Osteoblast (primary cell): ENCODE results near the gene MIA. TPM values are rescaled to one million over a fixed set of nuclear protein-coding genes. Genes with fewer than 3 reads are reported as not detected.
A peak's percentile ranks its signal among the peaks of the same experiment; 100 is the strongest.
"Not testable (repeated sequence)": the region's sequence is repeated elsewhere in the genome, so short reads cannot be mapped to it uniquely, and the experiment has no call there.

Experiments used
- DNase-seq: peaks from one replicate; pipeline ENCODE4 v3.0.0; 2011; ENCODE audit warnings: low spot score, mixed read lengths; ENCODE audit not compliant: insufficient read length; ENCODE audit errors: missing footprints
- H2AFZ ChIP-seq: 2 replicates; pipeline ENCODE4 v1.6.0; 2011; ENCODE audit warnings: mild to moderate bottlenecking, low read length
- H3K27ac ChIP-seq: 2 replicates; pipeline ENCODE4 v1.5.1; 2011; ENCODE audit warnings: mild to moderate bottlenecking, low read depth, low read length, moderate library complexity
- H3K27me3 ChIP-seq: 2 replicates; pipeline ENCODE4 v1.6.0; 2012; ENCODE audit warnings: mild to moderate bottlenecking, control low read depth, inconsistent platforms, low read length, moderate library complexity; ENCODE audit not compliant: insufficient read depth
- H3K36me3 ChIP-seq: 2 replicates; pipeline ENCODE4 v1.5.1; 2011; ENCODE audit warnings: mild to moderate bottlenecking, low read length, control low read depth, moderate library complexity; ENCODE audit not compliant: insufficient read depth
- H3K4me1 ChIP-seq: 2 replicates; pipeline ENCODE4 v1.5.1; 2011; ENCODE audit warnings: mild to moderate bottlenecking, low read length, control low read depth, moderate library complexity; ENCODE audit not compliant: insufficient read depth
- H3K4me2 ChIP-seq: 2 replicates; pipeline ENCODE4 v1.6.0; 2011; ENCODE audit warnings: mild to moderate bottlenecking, low read length; ENCODE audit not compliant: insufficient read depth
- H3K4me3 ChIP-seq: fragments of 200-600 bp; sonication (generic); 3 replicates; pipeline ENCODE4 v1.5.1; 2012; ENCODE audit warnings: mild to moderate bottlenecking, low read length, inconsistent platforms; ENCODE audit not compliant: insufficient read depth
- H3K79me2 ChIP-seq: 2 replicates; pipeline ENCODE4 v1.6.0; 2012; ENCODE audit warnings: mild to moderate bottlenecking, low read length, control low read depth, inconsistent platforms; ENCODE audit not compliant: insufficient read depth
- H3K9me3 ChIP-seq: 2 replicates; pipeline ENCODE4 v1.5.1; 2011; ENCODE audit warnings: low read depth, low read length, control low read depth
- H4K20me1 ChIP-seq: 2 replicates; pipeline ENCODE4 v1.6.0; 2012; ENCODE audit warnings: mild to moderate bottlenecking, low read length, control low read depth; ENCODE audit not compliant: insufficient read depth
- total RNA-seq: library from RNA; depleted of rRNA; stranded (reverse); fragments of >200 nt; gene quantifications from 2 replicates; pipeline ENCODE4 v1.2.3, GENCODE V29; 2012
- TF ChIP-seq, protein P1 (sequence below): IDR thresholded peaks from 2 replicates; pipeline ENCODE4 v1.5.1; 2011; ENCODE audit warnings: mild to moderate bottlenecking, low read depth, low read length, moderate library complexity; ENCODE audit errors: extremely low read depth

MIA gene
- 0.72 TPM in 1 of 2 replicates, not detected in the other for total RNA-seq

GRCh38 chr19:40774916-40775631 is at the start of gene MIA:
Gene MIA (plus strand): TSS chr19:40775521. CDS start chr19:40775543, 22 bp downstream.
- DNase-seq: peak; percentile 0
- H3K27ac ChIP-seq: no peak within 1 kb of the TSS
- peaks cover 4% of the 10 kb centered on the region for H3K79me2 ChIP-seq
- H3K9me3 ChIP-seq: no peaks in the 10 kb centered on the region
- H3K27me3 ChIP-seq: no peaks in the 10 kb centered on the region
- H3K4me3 ChIP-seq: peak within 1 kb of the TSS; percentile 24
- TF ChIP-seq, protein P1, sequence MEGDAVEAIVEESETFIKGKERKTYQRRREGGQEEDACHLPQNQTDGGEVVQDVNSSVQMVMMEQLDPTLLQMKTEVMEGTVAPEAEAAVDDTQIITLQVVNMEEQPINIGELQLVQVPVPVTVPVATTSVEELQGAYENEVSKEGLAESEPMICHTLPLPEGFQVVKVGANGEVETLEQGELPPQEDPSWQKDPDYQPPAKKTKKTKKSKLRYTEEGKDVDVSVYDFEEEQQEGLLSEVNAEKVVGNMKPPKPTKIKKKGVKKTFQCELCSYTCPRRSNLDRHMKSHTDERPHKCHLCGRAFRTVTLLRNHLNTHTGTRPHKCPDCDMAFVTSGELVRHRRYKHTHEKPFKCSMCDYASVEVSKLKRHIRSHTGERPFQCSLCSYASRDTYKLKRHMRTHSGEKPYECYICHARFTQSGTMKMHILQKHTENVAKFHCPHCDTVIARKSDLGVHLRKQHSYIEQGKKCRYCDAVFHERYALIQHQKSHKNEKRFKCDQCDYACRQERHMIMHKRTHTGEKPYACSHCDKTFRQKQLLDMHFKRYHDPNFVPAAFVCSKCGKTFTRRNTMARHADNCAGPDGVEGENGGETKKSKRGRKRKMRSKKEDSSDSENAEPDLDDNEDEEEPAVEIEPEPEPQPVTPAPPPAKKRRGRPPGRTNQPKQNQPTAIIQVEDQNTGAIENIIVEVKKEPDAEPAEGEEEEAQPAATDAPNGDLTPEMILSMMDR: no peak
- H3K4me1 ChIP-seq: peaks cover 12% of the 10 kb centered on the region
- H3K4me2 ChIP-seq: no peak within 1 kb of the TSS
- peak within 1 kb of the TSS; percentile 39 for H2AFZ ChIP-seq
- no peaks in the 10 kb centered on the region for H3K36me3 ChIP-seq
- no peaks in the 10 kb centered on the region for H4K20me1 ChIP-seq

- Histone ChIP-seq H2AFZ (no peak overlapping the region), H3K27ac (no peak overlapping the region), H3K79me2 (peaks cover 43% of the 10 kb centered on the region), H3K27me3 (no peaks in the 10 kb centered on the region), H3K4me2 (no peak overlapping the region), H3K4me1 (peaks cover 8% of the 10 kb centered on the region), H3K4me3 (no peak overlapping the region), H3K36me3 (peaks cover 53% of the 10 kb centered on the region), H3K9me3 (no peaks in the 10 kb centered on the region), H4K20me1 (peaks cover 11% of the 10 kb centered on the region)
- no peak for DNase-seq
- TF ChIP-seq, protein P1: no peak
These were observed 49.0 kb upstream of the MIA start for GRCh38 chr19:40726279-40726678.

GRCh38 chr19:40730065-40730464 is 45.3 kb upstream of the MIA start:
- not testable (repeated sequence) for H3K27ac ChIP-seq, DNase-seq, H3K9me3 ChIP-seq, H3K4me3 ChIP-seq, H3K4me2 ChIP-seq, H3K79me2 ChIP-seq, H3K4me1 ChIP-seq, H4K20me1 ChIP-seq, H2AFZ ChIP-seq, H3K27me3 ChIP-seq
- peaks cover 67% of the 10 kb centered on the region for H3K36me3 ChIP-seq

GRCh38 chr19:40732304-40732703 is 43.0 kb upstream of the MIA start:
- H3K36me3 ChIP-seq: peaks cover 65% of the 10 kb centered on the region
- not testable (repeated sequence) for H2AFZ ChIP-seq, H3K9me3 ChIP-seq, H3K27me3 ChIP-seq, H3K27ac ChIP-seq, H3K4me2 ChIP-seq, H3K79me2 ChIP-seq, H3K4me3 ChIP-seq, DNase-seq, H4K20me1 ChIP-seq, H3K4me1 ChIP-seq

DNA sequence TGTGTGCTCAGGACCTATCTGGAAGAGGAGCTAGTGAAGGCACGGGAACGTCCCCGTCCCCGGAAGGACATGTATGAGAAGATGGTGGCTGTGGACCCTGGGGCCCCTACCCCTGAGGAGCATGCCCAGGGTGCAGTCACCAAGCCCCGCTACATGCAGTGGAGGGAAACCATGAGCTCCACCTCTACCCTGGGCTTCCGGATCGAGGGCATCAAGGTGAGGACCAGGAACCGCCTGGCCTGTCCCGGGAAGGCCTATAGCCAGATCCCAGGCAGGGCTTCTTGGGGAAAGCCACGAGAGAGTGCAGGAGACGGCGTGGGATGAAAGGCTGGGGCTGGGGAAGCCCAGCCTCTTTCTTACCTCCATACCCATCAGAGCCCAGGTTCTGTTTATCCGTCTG is 42.2 kb upstream of the MIA start:
- Histone ChIP-seq H3K79me2 (no peaks in the 10 kb centered on the region), H3K4me3 (no peak overlapping the region), H3K4me1 (no peaks in the 10 kb centered on the region), H3K36me3 (peaks cover 62% of the 10 kb centered on the region), H3K27me3 (no peaks in the 10 kb centered on the region), H4K20me1 (no peaks in the 10 kb centered on the region), H3K4me2 (no peak overlapping the region), H3K9me3 (no peaks in the 10 kb centered on the region), H3K27ac (no peak overlapping the region), H2AFZ (no peak overlapping the region)
- TF ChIP-seq, protein P1: no peak
- no peak for DNase-seq
